ENCODE results near the gene SIRT4. TPM values are rescaled to one million over a fixed set of nuclear protein-coding genes. Genes with fewer than 3 reads are reported as not detected.
"Not testable (repeated sequence)": the region's sequence is repeated elsewhere in the genome, so short reads cannot be mapped to it uniquely, and the experiment has no call there.

Gene SIRT4
- total RNA-seq, 8 experiments from 2014 or later: 1.7 to 6.6 (median 2.8) TPM

DNA sequence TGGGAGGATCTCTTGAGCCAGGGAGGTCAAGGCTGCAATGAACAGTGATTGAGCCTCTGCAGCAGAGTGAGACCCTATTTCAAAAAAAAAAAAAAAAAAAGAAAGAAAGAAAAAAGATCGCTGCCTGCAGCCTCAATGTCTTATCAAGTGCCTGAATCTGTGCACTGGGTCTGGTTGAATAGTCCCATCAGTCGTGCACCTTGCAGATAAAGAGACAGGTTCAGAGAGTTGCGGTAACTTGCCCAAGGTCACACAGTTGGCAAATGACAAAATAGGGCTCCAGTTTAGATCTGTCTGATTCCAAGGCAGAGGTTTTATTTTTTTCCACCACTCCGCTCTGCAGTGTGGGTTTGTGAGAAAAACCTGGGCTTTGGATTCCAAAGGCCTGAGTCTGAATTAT lies 26.1 kb downstream of the SIRT4 start:
- H3K4me3 ChIP-seq: no peak overlapping the region
- ATAC-seq (replicated peaks in 6 of 8): no peak
- in situ Hi-C loops (cut with MboI; ENCODE audit: low pct_unique_long_range_greater_than_20kb in 2 of 9, low sequenced_read_pairs in 9 of 9, unreplicated experiment in 9 of 9): loop anchor here in 6 of 9 experiments (10.0 to 25.0 kb wide), 4 partner anchors 107 to 784 kb away; partner anchors contain the start of genes COX6A1 (in 4 of the 6), GATC (in 3 of the 6) and TRIAP1 (in 3 of the 6)
- no peaks in the 10 kb centered on the region for H3K4me1 ChIP-seq (replicated peaks in 1 of 2)
- H3K27ac ChIP-seq: no peak overlapping the region
- WGBS, 10 experiments: 0 to 100% (median 85%) methylated on average over 1 to 3 of the region's 4 CpGs; no CpG with 5 or more reads in 2 of the 10 experiments

DNA sequence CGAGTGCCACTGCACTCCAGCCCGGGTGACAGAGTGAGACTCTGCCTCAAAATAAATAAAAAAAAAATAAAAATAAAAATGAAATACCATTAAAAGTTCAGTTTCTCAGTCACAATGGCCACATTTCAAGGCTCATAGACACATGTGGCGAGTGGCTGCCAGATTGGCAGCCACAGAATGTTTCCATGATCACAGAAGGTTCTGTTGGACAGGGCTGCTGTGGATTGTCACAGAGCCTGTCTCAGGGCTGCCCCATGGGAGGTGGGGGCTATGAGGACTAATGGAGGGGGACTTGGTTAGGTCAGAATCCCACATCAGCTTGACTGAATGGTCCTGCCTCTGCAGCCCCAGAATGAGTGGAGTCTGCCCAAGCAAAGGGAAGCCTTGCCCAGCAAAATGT lies 29.3 kb downstream of the SIRT4 start:
- Histone ChIP-seq H3K4me1 (replicated peaks in 1 of 2) (no peaks in the 10 kb centered on the region), H3K4me3 (no peak overlapping the region), H3K27ac (no peak overlapping the region)
- no peak for ATAC-seq (replicated peaks in 6 of 8)
- in situ Hi-C loops (cut with MboI; ENCODE audit: low pct_unique_long_range_greater_than_20kb in 2 of 9, low sequenced_read_pairs in 9 of 9, unreplicated experiment in 9 of 9): loop anchor here in 5 of 9 experiments (25.0 kb wide), 3 partner anchors 106 to 781 kb away; partner anchors contain the start of genes COX6A1 (in 3 of the 5), GATC (in 3 of the 5) and TRIAP1 (in 3 of the 5)
- WGBS, 10 experiments: 20 to 90% (median 50%) methylated on average over 1 to 3 of the region's 3 CpGs; no CpG with 5 or more reads in 5 of the 10 experiments

DNA sequence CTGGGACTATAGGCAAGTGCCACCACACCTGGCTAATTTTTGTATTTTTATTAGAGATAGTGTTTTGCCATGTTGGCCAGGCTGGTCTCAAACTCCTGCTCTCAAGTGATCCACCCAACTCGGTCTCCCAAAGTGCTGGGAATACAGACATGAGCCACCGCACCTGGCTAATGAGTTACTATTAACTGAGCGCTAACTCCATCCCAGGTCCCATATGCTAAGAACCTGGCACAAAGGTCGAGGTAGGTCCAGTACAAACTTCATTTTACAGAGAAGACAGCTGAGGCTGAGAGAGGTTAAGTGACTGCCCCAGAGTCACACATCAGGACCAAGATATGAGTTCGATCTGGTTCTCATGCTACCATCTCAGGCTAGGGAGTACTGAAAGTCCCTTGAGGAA lies 29.9 kb downstream of the SIRT4 start:
- 39 to 83% (median 75%) methylated on average over 2 to 4 of the region's 5 CpGs; no CpG with 5 or more reads in 4 of the 10 experiments for WGBS, 10 experiments
- no peak for ATAC-seq (replicated peaks in 6 of 8)
- H3K27ac ChIP-seq: no peak overlapping the region
- no peak overlapping the region for H3K4me3 ChIP-seq
- H3K4me1 ChIP-seq (replicated peaks in 1 of 2): no peaks in the 10 kb centered on the region
- in situ Hi-C loops (cut with MboI; ENCODE audit: low pct_unique_long_range_greater_than_20kb in 2 of 9, low sequenced_read_pairs in 9 of 9, unreplicated experiment in 9 of 9): loop anchor here in 5 of 9 experiments (25.0 kb wide), 3 partner anchors 105 to 780 kb away; partner anchors contain the start of genes COX6A1 (in 3 of the 5), GATC (in 3 of the 5) and TRIAP1 (in 3 of the 5)

DNA sequence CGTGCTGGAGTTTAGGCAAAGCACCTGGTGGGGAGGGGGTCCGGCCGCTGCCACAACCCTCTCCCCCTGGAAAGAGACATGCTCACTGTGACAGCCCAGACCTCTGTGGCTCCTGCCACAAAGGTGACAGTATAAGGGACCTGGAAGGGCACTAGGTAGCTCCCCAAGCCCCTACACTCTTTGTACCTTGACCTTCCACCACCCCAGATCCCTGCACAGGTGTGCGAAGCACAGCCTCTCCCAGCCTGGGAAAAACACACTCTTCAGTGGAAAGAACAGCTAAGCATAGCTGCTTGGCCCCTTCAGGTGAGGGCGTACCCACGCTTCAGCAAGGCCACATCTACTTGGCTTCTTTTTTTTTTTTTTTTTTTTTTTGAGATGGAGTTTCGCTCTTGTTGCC lies 30.4 kb downstream of the SIRT4 start:
- in situ Hi-C loops (cut with MboI; ENCODE audit: low pct_unique_long_range_greater_than_20kb in 2 of 9, low sequenced_read_pairs in 9 of 9, unreplicated experiment in 9 of 9): loop anchor here in 5 of 9 experiments (25.0 kb wide), 3 partner anchors 105 to 780 kb away; partner anchors contain the start of genes COX6A1 (in 3 of the 5), GATC (in 3 of the 5) and TRIAP1 (in 3 of the 5)
- no peaks in the 10 kb centered on the region for H3K4me1 ChIP-seq (replicated peaks in 1 of 2)
- no peak for ATAC-seq (replicated peaks in 6 of 8)
- H3K4me3 ChIP-seq: no peak overlapping the region
- 8 to 88% (median 47%) methylated on average over 1 to 4 of the region's 7 CpGs; no CpG with 5 or more reads in 6 of the 10 experiments for WGBS, 10 experiments
- no peak overlapping the region for H3K27ac ChIP-seq

DNA sequence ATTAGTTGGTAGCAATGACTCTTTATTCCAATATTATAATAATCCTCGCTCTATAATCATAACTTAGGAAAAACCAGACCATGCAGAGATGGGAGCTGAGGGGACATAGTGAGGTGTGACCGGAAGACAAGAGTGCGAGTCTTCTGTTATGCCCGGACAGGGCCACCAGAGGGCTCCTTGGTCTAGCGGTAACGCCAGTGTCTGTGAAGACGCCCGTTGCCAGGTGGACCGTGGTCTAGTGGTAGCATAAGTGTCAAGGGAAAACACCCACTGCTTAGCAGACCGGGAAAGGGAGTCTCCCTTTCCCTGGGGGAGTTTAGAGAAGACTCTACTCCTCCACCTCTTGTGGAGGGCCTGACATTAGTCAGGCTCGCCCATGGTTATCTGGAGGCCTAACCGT lies 33.3 kb downstream of the SIRT4 start:
- ATAC-seq (replicated peaks in 6 of 8); H3K4me1 ChIP-seq (replicated peaks in 1 of 2); H3K4me3 ChIP-seq; H3K27ac ChIP-seq: not testable (repeated sequence)
- WGBS, 10 experiments: 0 to 63% (median 8%) methylated on average over 1 to 6 of the region's 12 CpGs; no CpG with 5 or more reads in 3 of the 10 experiments
- in situ Hi-C loops (cut with MboI; ENCODE audit: low pct_unique_long_range_greater_than_20kb in 2 of 9, low sequenced_read_pairs in 9 of 9, unreplicated experiment in 9 of 9): loop anchor here in 5 of 9 experiments (25.0 kb wide), 3 partner anchors 102 to 777 kb away; partner anchors contain the start of genes COX6A1 (in 3 of the 5), GATC (in 3 of the 5) and TRIAP1 (in 3 of the 5)

DNA sequence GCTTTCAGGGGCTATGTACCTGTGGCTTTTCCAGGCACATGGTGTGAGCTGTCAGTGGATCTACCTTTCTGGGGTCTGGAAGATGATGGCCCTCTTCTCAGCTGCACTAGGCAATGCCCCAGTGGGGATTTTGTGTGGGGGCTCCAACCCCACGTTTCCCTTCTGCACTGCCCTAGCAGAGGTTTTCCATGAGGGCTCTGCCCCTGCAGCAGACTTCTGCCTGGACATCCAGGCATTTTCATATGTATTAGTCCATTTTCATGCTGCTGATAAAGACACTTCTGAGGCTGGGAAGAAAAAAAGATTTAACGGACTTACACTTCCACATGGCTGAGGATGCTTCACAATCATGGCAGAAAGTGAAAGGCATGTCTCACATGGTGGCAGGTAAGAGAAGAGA lies 34.3 kb downstream of the SIRT4 start:
- WGBS, 10 experiments: 20 to 100% (median 60%) methylated on average over 1 to 2 of the region's 2 CpGs; no CpG with 5 or more reads in 5 of the 10 experiments
- H3K27ac ChIP-seq; ATAC-seq (replicated peaks in 6 of 8); H3K4me1 ChIP-seq (replicated peaks in 1 of 2); H3K4me3 ChIP-seq: not testable (repeated sequence)
- in situ Hi-C loops (cut with MboI; ENCODE audit: low pct_unique_long_range_greater_than_20kb in 2 of 9, low sequenced_read_pairs in 9 of 9, unreplicated experiment in 9 of 9): loop anchor here in 5 of 9 experiments (25.0 kb wide), 3 partner anchors 101 to 776 kb away; partner anchors contain the start of genes COX6A1 (in 3 of the 5), GATC (in 3 of the 5) and TRIAP1 (in 3 of the 5)

DNA sequence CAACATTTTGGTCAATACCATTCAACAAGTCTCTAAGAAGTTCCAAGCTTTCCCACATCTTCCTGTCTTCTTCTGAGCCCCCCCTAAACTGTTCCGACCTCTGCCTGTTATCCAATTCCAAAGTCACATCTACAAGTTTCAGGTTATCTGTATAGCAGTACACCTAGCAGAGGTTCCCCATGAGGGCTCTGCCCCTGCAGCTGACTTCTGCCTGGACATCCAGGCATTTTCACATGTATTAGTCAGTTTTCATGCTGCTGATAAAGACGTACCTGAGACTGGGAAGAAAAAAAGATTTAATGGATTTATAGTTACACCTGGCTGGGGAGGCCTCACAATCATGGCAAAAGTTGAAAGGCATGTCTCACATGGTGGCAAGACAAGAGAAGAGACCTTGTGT lies 35.6 kb downstream of the SIRT4 start:
- Histone ChIP-seq H3K4me1 (replicated peaks in 1 of 2) (no peaks in the 10 kb centered on the region), H3K4me3 (no peak overlapping the region), H3K27ac (no peak overlapping the region)
- in situ Hi-C loops (cut with MboI; ENCODE audit: low pct_unique_long_range_greater_than_20kb in 2 of 9, low sequenced_read_pairs in 9 of 9, unreplicated experiment in 9 of 9): loop anchor here in 5 of 9 experiments (25.0 kb wide), 3 partner anchors 100 to 775 kb away; partner anchors contain the start of genes COX6A1 (in 3 of the 5), GATC (in 3 of the 5) and TRIAP1 (in 3 of the 5)
- WGBS, 10 experiments: 0 to 58% (median 26%) methylated on average over 1 to 2 of the region's 2 CpGs; no CpG with 5 or more reads in 4 of the 10 experiments
- no peak for ATAC-seq (replicated peaks in 6 of 8)

DNA sequence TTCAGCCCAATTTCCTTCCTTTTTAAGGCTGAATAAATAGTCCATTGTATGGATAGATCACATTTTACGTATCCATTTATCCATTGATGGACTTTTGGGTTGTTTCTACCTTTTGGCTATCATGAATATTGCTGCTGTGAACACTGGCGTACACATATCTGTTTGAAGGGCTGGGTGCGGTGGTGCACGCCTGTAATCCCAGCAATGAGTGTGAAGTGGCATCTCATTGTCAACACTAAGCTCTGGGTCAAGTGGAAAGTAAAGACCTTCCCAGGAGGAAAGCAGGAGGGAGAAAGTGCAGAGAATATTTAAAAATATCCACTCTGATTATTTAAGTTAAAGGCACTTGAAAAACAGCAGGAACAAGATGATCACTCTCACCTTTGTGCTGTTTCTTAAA lies 37.1 kb downstream of the SIRT4 start:
- H3K4me1 ChIP-seq (replicated peaks in 1 of 2): no peaks in the 10 kb centered on the region
- H3K27ac ChIP-seq: no peak overlapping the region
- in situ Hi-C loops (cut with MboI; ENCODE audit: low pct_unique_long_range_greater_than_20kb in 2 of 9, low sequenced_read_pairs in 9 of 9, unreplicated experiment in 9 of 9): loop anchor here in 5 of 9 experiments (25.0 kb wide), 3 partner anchors 98 to 773 kb away; partner anchors contain the start of genes COX6A1 (in 3 of the 5), GATC (in 3 of the 5) and TRIAP1 (in 3 of the 5)
- WGBS, 10 experiments: 0 to 100% (median 78%) methylated on average over 1 to 4 of the region's 4 CpGs; no CpG with 5 or more reads in 3 of the 10 experiments
- no peak for ATAC-seq (replicated peaks in 6 of 8)
- H3K4me3 ChIP-seq: no peak overlapping the region

DNA sequence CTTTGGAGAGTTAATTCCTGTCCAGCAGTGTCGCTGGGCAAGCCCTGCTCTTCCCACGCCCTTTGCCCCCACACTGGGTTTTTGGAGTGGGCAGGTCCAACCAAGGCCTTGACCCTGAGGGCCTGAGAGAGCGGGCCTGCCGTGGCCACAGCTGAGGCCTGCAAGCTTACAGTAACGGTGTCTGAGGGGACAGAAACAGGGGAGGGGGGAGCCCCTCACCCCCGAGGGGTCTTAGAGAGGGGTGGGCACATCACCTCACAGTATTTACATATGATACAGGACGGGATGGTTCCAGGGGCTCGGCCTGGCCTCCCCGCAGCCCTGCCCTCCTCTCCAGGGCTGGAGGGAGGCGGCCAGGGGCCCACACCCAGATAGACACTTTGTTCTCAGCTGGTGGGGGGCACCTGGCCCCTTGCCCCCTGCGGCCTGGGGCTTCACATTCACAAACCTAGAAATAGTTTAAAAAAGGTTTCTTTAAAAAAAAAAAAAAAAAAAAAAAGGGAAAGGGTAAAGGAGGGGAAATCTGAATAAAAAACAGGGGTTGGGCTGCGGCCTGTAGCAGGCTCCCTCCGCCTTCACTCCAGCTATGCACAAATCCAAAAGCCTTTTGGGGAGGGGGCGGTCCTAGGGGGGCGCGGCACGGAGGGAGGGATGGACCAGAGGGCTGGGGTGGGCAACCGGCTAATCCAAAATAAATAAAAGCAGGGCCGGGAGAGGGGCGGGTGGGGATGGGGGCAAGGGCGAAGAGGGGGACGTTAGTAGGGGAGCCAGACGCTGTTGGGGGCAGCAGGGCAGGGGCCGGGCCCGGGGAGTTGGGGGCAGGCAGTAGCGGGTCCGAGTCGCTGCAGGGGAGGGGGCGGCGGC lies 40.3 kb downstream of the SIRT4 start:
- H3K27ac ChIP-seq: no peak overlapping the region

DNA sequence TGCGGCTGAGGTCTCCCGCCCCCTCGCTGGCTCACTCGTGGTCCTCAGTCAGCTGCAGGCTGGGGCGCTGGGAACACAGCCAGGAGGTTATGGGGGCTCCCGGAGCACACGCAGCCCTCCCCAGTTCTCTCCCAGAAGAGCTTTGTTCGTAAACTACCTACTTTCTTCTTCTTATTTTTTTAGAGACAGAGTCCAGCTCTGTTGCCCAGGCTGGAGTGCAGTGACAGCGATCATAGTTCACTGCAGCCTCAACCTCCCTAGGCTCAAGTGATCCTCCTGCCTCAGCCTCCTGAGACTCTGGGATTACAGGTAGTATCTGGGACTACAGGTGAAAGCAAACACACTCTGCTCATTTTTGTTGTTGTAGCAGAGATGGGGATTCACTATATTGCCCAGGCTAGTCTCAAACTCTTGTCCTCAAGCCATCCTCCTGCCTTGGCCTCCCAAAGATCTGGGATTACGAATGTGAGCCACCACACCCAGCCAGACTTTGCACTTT lies 41.0 kb downstream of the SIRT4 start:
- in situ Hi-C loops (cut with MboI; ENCODE audit: low pct_unique_long_range_greater_than_20kb in 2 of 9, low sequenced_read_pairs in 9 of 9, unreplicated experiment in 9 of 9): loop anchor here in 5 of 9 experiments (25.0 kb wide), 3 partner anchors 94 to 769 kb away; partner anchors contain the start of genes COX6A1 (in 3 of the 5), GATC (in 3 of the 5) and TRIAP1 (in 3 of the 5)
- H3K4me3 ChIP-seq: no peak overlapping the region
- 33 to 100% (median 70%) methylated on average over 1 to 2 of the region's 10 CpGs; no CpG with 5 or more reads in 4 of the 10 experiments for WGBS, 10 experiments
- no peaks in the 10 kb centered on the region for H3K4me1 ChIP-seq (replicated peaks in 1 of 2)
- no peak overlapping the region for H3K27ac ChIP-seq
- peak in 1 of 8 experiments; percentile 34 for ATAC-seq (replicated peaks in 6 of 8)

More for the DNA sequence above, 40.3 kb downstream of the SIRT4 start:
- in situ Hi-C loops (cut with MboI; ENCODE audit: low pct_unique_long_range_greater_than_20kb in 2 of 9, low sequenced_read_pairs in 9 of 9, unreplicated experiment in 9 of 9): loop anchor here in 5 of 9 experiments (25.0 kb wide), 3 partner anchors 95 to 770 kb away; partner anchors contain the start of genes COX6A1 (in 3 of the 5), GATC (in 3 of the 5) and TRIAP1 (in 3 of the 5)
- peak in 5 of 8 experiments; percentile 9 to 38 (median 15) for ATAC-seq (replicated peaks in 6 of 8)
- H3K4me3 ChIP-seq: no peak overlapping the region
- 8 to 100% (median 67%) methylated on average over 1 to 2 of the region's 30 CpGs; no CpG with 5 or more reads in 6 of the 10 experiments for WGBS, 10 experiments
- no peaks in the 10 kb centered on the region for H3K4me1 ChIP-seq (replicated peaks in 1 of 2)

DNA sequence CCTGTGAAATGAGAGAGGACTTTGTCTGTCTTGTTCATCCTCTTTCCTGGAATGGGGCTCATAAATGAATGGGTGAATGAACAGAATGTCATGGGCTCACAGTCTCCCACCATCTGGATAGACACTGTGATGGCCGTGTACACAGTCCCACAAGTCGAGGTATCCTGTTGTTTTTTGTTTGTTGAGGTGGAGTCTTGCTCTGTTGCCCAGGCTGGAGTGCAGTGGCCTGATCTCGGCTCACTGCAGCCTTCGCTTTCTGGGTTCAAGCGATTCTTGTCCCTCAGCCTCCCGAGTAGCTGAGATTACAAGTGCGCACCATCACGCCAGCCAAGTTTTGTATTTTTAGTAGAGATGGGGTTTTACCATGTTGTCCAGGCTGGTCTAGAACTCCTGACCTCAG lies 41.6 kb downstream of the SIRT4 start:
- 89 to 100% (median 98%) methylated on average over 3 to 8 of the region's 8 CpGs; no CpG with 5 or more reads in 7 of the 10 experiments for WGBS, 10 experiments
- ATAC-seq (replicated peaks in 6 of 8): no peak
- in situ Hi-C loops (cut with MboI; ENCODE audit: low pct_unique_long_range_greater_than_20kb in 2 of 9, low sequenced_read_pairs in 9 of 9, unreplicated experiment in 9 of 9): loop anchor here in 5 of 9 experiments (25.0 kb wide), 3 partner anchors 94 to 769 kb away; partner anchors contain the start of genes COX6A1 (in 3 of the 5), GATC (in 3 of the 5) and TRIAP1 (in 3 of the 5)
- Histone ChIP-seq H3K4me3 (no peak overlapping the region), H3K27ac (no peak overlapping the region), H3K4me1 (replicated peaks in 1 of 2) (no peaks in the 10 kb centered on the region)

DNA sequence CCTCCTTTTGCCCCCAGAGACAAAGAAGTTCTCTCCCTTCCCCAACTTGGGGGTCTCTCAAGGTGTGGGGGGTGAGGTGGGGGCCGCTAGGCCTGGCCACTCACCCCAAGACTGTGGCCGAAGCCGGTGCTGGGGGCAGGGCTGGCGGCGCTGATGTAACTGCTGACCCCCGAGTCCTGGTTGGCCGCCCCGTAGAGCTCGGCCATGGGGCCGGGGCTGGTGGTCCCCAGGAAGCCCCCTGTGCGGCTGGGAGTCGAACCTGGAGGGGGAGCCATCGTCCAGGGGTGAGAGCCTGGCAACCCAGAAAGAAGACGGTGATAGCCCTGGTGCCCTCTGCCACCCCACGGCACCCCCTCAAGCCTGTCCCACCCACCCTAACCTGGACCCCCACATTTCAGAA lies 43.9 kb downstream of the SIRT4 start:
- WGBS, 10 experiments: 0% methylated on average over 1 of the region's 15 CpGs; no CpG with 5 or more reads in 9 of the 10 experiments
- H3K4me3 ChIP-seq: no peak overlapping the region
- in situ Hi-C loops (cut with MboI; ENCODE audit: low pct_unique_long_range_greater_than_20kb in 2 of 9, low sequenced_read_pairs in 9 of 9, unreplicated experiment in 9 of 9): loop anchor here in 5 of 9 experiments (25.0 kb wide), 3 partner anchors 91 to 766 kb away; partner anchors contain the start of genes COX6A1 (in 3 of the 5), GATC (in 3 of the 5) and TRIAP1 (in 3 of the 5)
- no peak overlapping the region for H3K27ac ChIP-seq
- peak in 1 of 8 experiments; percentile 17 for ATAC-seq (replicated peaks in 6 of 8)
- H3K4me1 ChIP-seq (replicated peaks in 1 of 2): no peaks in the 10 kb centered on the region
